ENCODE results near the gene NFYC. TPM values are rescaled to one million over a fixed set of nuclear protein-coding genes. Genes with fewer than 3 reads are reported as not detected.

NFYC gene
- total RNA-seq, 1 donor = 19.0 TPM

DNA sequence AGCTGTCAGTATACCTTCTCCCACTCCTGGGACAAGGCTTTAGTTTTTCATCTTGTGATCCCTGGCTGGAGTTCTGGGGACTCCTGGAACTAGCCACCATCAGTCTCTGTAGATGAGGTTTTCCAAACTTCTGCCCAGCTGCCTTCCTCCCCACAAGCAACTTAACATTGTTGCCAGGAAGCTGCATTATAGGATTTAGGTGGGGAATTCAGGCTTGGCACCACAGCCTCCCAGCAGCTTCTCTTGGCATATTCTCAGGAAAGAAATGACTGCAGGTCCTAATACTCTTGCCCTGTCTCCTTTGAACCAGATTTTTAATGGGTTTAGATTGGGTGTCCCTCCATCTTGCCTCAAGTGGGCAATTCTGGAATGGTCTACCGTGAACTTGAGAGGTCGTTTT lies 73.5 kb downstream of the NFYC start:
- H3K4me3 ChIP-seq (ENCODE audit: low read depth, low read length) = no peak overlapping the region
- TF ChIP-seq, protein P1, sequence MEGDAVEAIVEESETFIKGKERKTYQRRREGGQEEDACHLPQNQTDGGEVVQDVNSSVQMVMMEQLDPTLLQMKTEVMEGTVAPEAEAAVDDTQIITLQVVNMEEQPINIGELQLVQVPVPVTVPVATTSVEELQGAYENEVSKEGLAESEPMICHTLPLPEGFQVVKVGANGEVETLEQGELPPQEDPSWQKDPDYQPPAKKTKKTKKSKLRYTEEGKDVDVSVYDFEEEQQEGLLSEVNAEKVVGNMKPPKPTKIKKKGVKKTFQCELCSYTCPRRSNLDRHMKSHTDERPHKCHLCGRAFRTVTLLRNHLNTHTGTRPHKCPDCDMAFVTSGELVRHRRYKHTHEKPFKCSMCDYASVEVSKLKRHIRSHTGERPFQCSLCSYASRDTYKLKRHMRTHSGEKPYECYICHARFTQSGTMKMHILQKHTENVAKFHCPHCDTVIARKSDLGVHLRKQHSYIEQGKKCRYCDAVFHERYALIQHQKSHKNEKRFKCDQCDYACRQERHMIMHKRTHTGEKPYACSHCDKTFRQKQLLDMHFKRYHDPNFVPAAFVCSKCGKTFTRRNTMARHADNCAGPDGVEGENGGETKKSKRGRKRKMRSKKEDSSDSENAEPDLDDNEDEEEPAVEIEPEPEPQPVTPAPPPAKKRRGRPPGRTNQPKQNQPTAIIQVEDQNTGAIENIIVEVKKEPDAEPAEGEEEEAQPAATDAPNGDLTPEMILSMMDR (IDR thresholded peaks at IDR 0.05; ENCODE audit: insufficient read depth, low read depth, low read length) = no peak
- no peak for DNase-seq (ENCODE audit: low read depth)

DNA sequence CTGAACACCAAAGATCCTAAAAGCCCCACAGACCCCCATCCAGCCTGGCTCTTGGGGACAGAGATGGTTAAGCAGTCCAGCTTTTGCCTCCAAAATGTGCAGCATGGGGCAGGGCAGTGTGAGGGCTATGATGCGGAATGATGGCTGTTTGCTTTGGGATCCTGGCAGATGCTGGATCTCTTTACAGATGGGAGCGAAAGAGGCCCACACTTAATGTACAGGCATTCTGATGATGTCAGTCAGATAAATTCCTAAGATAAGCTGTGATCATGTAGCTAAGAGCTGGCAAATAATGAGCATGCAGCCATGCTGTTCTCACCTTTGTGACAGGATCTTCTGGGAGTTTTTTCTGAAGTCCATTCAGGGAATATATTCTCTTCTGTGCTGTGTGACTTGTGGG lies 74.5 kb downstream of the NFYC start:
- no peak for DNase-seq (ENCODE audit: low read depth)
- TF ChIP-seq, protein P1 (IDR thresholded peaks at IDR 0.05; ENCODE audit: insufficient read depth, low read depth, low read length) = no peak
- H3K4me3 ChIP-seq (ENCODE audit: low read depth, low read length) = no peak overlapping the region

GRCh38 chr1:40766560-40766959 lies 75.1 kb downstream of the NFYC start:
- TF ChIP-seq, protein P1 (IDR thresholded peaks at IDR 0.05; ENCODE audit: insufficient read depth, low read depth, low read length) = no peak
- DNase-seq (ENCODE audit: low read depth) = no peak
- no peak overlapping the region for H3K4me3 ChIP-seq (ENCODE audit: low read depth, low read length)

GRCh38 chr1:40768146-40768990 lies 76.9 kb downstream of the NFYC start:
- TF ChIP-seq, protein P1 (IDR thresholded peaks at IDR 0.05; ENCODE audit: insufficient read depth, low read depth, low read length) = no peak
- no peak for DNase-seq (ENCODE audit: low read depth)
- no peak overlapping the region for H3K4me3 ChIP-seq (ENCODE audit: low read depth, low read length)

GRCh38 chr1:40769815-40770214 lies 78.3 kb downstream of the NFYC start:
- H3K4me3 ChIP-seq (ENCODE audit: low read depth, low read length) = no peak overlapping the region
- no peak for DNase-seq (ENCODE audit: low read depth)
- TF ChIP-seq, protein P1 (IDR thresholded peaks at IDR 0.05; ENCODE audit: insufficient read depth, low read depth, low read length) = no peak

DNA sequence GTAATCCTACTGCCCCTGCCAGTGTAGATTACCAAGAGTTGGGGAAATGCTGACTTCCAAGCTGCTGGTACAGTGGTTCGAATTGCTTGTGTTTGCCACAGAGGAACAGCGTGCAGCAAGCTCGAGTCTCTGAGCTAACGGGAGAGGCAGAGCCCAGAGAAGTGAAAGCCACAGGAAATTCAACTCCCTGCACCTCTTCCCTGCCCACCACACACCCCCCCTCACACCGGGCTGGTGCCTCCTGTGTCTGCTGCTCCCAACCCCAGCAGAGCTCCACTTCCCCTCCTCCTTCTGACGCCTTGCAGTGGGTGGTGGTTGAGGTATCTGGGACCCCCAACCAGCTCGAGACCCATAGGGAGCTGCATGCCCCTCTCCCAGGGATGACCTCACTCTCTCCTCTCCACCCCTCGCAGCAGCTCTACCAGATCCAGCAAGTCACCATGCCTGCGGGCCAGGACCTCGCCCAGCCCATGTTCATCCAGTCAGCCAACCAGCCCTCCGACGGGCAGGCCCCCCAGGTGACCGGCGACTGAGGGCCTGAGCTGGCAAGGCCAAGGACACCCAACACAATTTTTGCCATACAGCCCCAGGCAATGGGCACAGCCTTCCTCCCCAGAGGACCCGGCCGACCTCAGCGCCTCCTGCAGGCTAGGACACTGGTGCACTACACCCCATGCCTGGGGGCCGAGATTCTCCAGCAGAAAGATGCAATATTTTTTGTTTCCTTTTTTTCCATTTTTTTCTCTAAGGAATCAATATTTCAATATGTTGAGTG lies 79.0 kb downstream of the NFYC start:
- TF ChIP-seq, protein P1 (IDR thresholded peaks at IDR 0.05; ENCODE audit: insufficient read depth, low read depth, low read length) = no peak
- no peak for DNase-seq (ENCODE audit: low read depth)
- H3K4me3 ChIP-seq (ENCODE audit: low read depth, low read length) = no peak overlapping the region

Data from fibroblast of villous mesenchyme (primary cell).